GM21390 (cell line): ENCODE measurements around the gene SULT4A1.
"Not testable (repeated sequence)": the region's sequence is repeated elsewhere in the genome, so short reads cannot be mapped to it uniquely, and the experiment has no call there.

ENCODE experiments used
- ATAC-seq: cut with Tn5 transposase; IDR thresholded peaks from one replicate; pipeline ENCODE4 v1.9.1; 2021; ENCODE audit not compliant: unreplicated experiment

Gene SULT4A1

GRCh38 chr22:43862074-43862881 lies at the start of gene SULT4A1:
TSS of gene SULT4A1 (minus strand) at chr22:43862513. CDS start at chr22:43862382, 131 bp downstream.
- no peak for ATAC-seq

- ATAC-seq = no peak
Measured at GRCh38 chr22:43911351-43911750, 49.0 kb upstream of the SULT4A1 start.

GRCh38 chr22:43910178-43910695 lies 47.9 kb upstream of the SULT4A1 start:
- no peak for ATAC-seq

GRCh38 chr22:43909708-43910107 lies 47.4 kb upstream of the SULT4A1 start:
- ATAC-seq = no peak

GRCh38 chr22:43905681-43906080 lies 43.4 kb upstream of the SULT4A1 start:
- no peak for ATAC-seq

- not testable (repeated sequence) for ATAC-seq
Measured at GRCh38 chr22:43904412-43904811, 42.1 kb upstream of the SULT4A1 start.

- not testable (repeated sequence) for ATAC-seq
Measured at GRCh38 chr22:43903033-43903432, 40.7 kb upstream of the SULT4A1 start.

GRCh38 chr22:43901976-43902643 lies 39.8 kb upstream of the SULT4A1 start:
- no peak for ATAC-seq

GRCh38 chr22:43900206-43900605 lies 37.9 kb upstream of the SULT4A1 start:
- no peak for ATAC-seq

- ATAC-seq = no peak
Measured at GRCh38 chr22:43897751-43898261, 35.5 kb upstream of the SULT4A1 start.

GRCh38 chr22:43895986-43896645 lies 33.8 kb upstream of the SULT4A1 start:
- no peak for ATAC-seq

- ATAC-seq = no peak
Measured at GRCh38 chr22:43894122-43894521, 31.8 kb upstream of the SULT4A1 start.

GRCh38 chr22:43893266-43893665 lies 31.0 kb upstream of the SULT4A1 start:
- ATAC-seq = no peak

- ATAC-seq = no peak
Measured at GRCh38 chr22:43892183-43892894, 30.0 kb upstream of the SULT4A1 start.

- no peak for ATAC-seq
Measured at GRCh38 chr22:43891360-43892182, 29.3 kb upstream of the SULT4A1 start, which contains the start of gene PNPLA5. TSS of gene PNPLA5 (minus strand) at chr22:43892013. CDS start at chr22:43891880, 133 bp downstream.

GRCh38 chr22:43890901-43891331 lies 28.6 kb upstream of the SULT4A1 start:
- no peak for ATAC-seq

GRCh38 chr22:43889860-43890253 lies 27.5 kb upstream of the SULT4A1 start:
- no peak for ATAC-seq

GRCh38 chr22:43889201-43889859 lies 27.0 kb upstream of the SULT4A1 start:
- ATAC-seq = no peak

- no peak for ATAC-seq
Measured at GRCh38 chr22:43888740-43889139, 26.4 kb upstream of the SULT4A1 start.
